NCI-H2107 (cell line): ENCODE measurements around the gene UBE2J2.

Experiments used
- DNase-seq: peaks from one replicate; lab custom pipeline; 2025; lab: John Stamatoyannopoulos, UW

UBE2J2 gene

DNA sequence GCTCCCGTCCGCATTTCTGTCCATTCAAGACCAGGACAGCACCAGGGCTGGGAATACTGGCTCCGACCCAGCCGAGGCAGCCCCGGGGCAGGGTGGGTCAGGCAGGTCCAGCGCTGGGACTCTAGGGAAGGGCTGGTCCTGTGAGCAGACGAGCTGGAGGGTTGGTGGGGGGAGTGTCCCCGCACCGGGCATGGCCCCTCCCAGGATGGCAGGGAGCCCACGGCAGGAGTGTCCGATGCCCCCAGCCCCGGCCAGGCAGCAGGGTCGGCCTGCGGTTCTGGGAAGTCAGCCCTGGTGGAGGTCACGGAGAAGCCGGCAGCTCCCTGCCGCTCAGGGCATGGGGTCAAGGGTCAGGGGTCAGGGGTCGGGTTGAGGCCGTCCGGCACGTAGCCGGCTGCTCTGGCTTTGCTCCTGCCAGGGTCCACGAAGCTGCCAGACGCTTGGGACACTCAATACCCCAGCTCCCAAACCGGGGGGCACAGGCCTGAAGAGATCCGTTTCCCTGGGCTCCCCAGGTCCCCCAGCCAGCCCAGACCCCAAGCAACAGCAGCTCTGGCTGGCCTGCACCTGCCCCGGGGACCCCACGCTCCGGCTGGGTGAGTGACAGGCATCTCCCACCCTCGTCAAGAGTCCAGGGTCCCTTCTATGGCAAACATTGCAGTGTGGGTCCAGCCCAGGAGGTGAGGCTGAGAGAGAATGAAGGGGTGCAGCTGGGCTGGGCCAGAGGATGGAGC, 33.9 kb downstream of the UBE2J2 start:
- DNase-seq, result no peak

DNA sequence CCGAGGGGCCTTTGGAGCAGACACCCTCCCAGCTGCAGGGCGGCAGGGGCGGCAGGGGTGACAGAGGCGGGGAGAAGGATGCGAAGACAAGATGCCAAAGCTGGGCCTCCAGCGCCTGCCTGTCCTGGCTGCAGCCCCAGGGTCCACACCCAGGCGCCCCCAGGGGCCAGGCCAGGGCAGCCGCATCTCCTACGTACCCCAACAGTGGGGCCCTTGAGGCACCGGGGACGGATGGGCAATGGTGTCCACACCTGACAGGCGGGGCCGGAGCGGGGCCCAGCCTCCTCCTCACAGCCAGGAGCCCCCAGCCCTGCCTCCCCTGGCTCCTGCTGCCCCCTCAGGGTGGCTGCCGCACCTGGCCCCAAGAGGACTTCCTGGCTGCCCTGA, 34.4 kb downstream of the UBE2J2 start:
- DNase-seq, result no peak

DNA sequence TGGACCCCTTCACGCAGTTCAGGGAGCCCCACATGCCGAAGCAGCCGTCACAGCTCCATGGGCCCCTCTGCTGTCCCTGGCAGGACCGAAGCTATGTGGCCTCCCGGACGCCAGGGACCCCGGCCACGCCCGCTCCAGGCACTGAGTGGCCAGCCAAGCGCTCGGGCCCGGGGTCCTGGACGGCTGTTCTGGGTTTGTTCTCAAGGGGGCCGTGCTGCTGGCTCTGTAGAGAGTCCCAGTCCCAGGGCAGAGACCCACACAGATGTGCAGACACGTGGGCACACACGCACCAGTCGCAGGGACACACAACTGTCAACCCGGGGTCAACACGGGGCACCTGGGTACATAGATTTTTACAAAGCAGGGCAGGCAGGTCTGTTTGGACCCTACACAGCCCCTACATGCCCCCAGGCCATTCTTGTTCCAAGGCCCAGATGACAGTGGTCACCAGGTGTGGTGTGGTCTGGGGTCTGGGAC, 34.9 kb downstream of the UBE2J2 start:
- DNase-seq, result no peak

DNA sequence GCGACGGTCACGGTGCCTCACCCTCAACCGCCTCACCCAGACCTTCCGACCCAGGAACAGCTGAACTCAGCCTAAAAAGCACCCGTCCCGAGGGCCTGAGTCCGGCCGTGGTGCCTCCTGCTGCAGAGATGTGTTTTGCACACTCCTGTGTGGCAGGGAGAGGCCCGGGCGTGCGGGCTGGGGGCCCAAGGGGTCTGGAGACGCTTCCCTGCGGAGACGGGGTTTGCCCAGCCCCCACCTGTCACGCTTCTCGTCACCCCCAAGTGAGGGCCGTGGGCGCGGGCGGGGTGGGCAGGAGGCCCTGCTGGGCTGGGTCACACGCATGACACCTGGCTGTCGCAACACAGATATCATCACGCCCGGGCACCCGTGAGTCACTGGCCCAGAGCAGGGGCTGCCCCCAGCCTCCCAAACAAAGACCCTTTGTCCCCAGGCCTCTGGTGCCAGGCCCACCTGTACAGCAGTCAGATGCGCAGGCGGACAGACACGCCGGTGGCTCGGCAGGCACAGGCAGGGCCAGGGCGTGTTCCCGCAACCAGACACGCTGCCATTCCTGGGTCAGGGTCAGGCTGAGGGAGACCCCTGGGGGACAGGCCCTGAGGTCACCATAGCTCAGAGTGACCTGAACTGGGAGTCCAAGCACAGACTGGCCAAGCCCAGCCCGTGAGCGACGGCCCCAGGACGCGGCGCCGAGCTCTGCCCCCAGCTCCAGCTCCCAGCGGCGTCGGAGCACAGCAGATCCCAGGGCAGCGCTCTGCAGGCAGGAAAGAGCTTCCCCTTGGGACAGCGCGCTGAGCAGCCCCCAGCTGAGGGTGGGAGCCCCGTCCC, 35.6 kb downstream of the UBE2J2 start:
- DNase-seq, result no peak

DNA sequence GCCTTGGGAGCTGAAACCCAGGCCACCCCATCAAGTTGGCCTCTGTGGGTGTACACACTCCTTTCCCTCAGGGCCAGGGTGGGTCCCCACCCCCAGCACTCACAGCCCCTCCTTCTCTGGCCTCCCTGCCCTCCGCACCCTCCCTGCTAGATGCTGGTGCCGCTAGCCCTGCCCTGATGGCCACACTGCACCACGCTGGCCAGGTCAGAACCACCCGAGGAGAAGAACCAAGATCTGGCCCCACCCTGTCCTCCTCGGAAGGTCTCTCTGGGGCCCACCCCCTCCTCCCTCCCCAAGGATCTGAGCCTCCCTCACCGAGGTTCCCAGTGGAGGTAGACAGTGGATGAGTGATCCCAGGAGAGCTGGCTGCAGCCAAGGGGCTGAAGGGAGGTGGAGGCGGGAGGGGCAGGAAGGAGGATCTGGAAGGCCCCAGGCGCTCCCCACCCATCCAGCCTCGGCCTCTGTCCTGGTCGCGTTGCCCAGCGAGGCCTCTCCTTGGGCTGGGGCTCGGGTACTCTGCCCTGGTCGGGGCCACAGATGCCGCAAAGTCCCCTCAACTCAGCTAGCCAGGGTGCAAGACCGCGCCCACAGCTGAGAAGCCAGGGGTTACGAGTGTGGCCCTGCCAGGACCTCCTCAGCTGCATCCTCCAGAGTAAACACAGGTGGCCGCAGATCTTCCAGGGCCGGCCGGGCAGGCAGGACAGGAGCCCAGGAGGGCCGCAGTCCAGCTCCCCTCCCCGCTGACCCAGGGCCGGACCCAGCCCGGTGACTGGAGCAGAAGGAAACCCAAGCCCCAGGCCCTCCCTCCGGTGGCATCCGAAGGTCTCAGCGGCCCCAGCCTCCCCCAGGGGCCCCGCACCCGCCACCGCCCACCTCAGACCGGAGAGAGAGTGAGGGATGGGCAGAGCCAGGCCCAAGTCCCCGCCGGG, 36.4 kb downstream of the UBE2J2 start:
- DNase-seq, result no peak

DNA sequence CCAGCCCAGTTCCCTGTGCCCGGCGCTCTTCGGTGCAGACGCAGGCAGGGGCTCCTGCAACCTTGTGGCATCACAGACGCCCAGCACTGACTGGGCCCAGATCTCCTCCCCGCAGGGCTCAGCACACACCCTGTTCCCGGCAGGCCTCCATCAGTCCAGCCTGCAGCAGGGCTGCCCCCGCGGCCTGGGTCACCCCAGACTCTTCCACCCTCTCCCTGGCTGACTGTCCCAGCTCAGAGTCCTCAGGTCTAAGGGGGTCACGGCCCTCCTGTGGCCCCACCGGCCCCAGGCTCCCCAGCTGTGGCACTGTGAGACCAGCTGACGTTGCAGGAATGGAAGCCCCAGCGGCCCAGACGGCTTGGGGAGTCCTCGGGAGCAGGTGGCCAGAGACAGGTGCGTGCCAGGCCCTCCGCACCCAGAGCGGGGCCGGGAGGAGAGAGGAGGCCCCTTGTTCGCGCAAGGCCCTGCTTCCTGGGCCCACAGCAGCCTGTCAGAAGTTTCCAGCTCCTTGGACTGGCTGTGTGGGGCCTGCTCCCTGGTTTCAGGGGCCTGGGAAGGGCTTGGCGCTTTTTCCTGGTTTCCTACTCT, 37.4 kb downstream of the UBE2J2 start:
- DNase-seq, result no peak

DNA sequence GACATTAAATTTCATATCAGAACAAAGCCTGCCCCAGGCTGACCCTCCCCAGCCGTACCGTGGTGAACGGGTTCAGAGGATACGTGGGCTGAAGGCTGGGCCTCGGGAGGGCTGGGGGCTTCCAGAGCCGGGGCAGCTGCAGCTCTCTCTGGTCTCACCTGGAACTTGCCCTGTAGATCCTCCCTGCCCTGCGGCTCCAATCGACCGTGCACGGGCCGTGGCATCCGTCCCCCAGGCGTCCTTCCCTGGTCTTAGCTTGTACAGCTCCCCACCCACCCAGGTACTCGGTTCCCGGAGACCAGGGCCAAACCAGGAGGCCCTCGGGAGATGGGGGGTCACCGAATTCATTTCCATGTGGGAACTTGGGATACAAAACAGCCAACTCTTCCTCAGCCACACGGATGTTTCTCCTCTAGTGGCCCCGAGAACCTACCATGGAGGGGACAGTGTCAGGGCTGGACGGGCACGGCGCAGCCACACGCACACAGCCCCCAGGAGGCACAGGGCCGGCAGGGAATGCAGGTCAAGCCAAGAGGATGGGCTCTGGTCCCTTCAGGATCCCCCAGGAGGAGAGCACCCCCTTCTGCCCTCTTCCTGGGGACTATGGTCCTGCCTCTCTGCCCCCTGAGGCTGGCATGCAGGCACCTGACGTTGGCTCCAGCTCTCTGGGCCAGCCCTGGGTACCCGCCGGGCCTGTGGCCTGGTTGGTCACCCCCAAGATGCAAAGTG, 38.5 kb downstream of the UBE2J2 start:
- DNase-seq, result no peak

DNA sequence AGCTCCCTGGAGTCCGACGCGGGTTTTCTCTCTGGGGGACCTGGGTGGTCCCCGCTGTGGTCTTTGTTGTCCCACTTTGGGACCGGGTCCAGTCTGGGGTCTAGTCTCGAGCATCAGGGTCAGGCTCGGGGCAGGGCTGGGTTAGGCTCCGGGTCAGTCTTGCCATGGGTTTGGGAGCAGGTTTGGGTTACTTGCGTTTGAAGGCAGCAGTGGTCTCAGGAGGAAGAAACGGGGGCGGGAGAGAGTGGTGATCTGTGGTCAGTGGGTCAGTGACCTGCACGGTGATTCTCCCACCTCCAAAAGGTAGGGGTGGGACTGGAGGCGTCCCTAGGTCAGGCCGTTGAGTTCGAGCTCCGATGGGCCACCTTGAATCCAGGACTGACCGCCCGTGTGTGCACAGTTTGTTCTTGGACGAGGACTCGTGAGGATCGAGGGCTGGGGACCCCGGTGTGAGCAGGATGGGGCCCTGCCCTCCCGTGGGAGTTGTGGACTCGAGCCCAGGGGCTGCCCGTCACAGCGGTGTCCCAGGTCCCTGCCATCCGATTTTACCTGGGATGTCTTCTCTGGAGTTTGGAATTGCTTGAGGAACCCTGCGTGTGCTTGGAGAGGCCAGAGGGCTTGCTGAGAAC, 39.4 kb downstream of the UBE2J2 start:
- no peak for DNase-seq

DNA sequence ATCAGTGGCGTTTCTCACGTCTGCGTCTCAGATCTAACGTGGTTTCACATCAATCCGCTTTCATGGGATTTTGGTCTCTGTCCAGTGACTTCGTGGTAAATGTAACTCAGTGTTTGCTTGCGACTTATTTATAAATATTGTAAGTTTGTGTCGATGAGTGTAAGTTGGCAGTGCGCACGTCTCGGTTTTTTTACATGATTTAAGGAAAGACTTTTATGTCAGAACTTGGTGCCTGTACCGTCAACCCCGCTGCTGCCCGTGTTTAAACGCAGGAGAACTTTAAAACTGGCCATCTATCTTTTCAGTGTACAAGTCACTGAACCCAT, 40.1 kb downstream of the UBE2J2 start:
- DNase-seq, result no peak

DNA sequence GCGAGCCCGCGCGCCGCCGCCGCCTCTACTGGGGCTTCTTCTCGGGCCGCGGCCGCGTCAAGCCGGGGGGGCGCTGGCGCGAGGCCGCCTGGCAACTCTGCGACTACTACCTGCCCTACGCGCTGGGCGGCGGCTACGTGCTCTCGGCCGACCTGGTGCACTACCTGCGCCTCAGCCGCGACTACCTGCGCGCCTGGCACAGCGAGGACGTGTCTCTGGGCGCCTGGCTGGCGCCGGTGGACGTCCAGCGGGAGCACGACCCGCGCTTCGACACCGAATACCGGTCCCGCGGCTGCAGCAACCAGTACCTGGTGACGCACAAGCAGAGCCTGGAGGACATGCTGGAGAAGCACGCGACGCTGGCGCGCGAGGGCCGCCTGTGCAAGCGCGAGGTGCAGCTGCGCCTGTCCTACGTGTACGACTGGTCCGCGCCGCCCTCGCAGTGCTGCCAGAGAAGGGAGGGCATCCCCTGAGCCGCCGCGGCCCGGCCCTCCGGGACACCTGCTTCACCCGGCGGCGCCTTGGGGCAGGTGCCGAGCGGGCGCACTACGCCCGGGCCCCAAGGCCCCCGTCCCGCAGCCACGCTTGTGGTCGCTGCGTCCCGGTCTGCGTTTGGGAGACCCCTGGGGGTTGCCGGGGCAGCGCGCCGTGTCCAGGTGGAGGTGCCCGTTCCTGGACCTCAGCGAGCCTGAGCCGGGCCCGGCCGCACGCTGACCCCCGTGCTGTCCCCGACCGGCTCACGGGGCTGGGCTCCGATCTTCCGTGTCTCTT, 40.7 kb downstream of the UBE2J2 start:
- no peak for DNase-seq

DNA sequence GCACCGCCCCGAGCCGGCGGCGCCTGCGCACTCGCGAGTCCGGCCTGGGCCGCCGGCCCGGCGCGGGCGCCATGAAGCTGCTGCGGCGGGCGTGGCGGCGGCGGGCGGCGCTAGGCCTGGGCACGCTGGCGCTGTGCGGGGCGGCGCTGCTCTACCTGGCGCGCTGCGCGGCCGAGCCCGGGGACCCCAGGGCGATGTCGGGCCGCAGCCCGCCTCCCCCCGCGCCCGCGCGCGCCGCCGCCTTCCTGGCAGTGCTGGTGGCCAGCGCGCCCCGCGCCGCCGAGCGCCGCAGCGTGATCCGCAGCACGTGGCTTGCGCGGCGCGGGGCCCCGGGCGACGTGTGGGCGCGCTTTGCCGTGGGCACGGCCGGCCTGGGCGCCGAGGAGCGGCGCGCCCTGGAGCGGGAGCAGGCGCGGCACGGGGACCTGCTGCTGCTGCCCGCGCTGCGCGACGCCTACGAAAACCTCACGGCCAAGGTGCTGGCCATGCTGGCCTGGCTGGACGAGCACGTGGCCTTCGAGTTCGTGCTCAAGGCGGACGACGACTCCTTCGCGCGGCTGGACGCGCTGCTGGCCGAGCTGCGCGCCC, 41.4 kb downstream of the UBE2J2 start, which contains the start of gene B3GALT6:
Gene B3GALT6, plus strand, starts transcription at position 30 of the 588 bp plus-strand sequence. Its CDS starts 42 bp downstream, at position 72.
- no peak for DNase-seq

DNA sequence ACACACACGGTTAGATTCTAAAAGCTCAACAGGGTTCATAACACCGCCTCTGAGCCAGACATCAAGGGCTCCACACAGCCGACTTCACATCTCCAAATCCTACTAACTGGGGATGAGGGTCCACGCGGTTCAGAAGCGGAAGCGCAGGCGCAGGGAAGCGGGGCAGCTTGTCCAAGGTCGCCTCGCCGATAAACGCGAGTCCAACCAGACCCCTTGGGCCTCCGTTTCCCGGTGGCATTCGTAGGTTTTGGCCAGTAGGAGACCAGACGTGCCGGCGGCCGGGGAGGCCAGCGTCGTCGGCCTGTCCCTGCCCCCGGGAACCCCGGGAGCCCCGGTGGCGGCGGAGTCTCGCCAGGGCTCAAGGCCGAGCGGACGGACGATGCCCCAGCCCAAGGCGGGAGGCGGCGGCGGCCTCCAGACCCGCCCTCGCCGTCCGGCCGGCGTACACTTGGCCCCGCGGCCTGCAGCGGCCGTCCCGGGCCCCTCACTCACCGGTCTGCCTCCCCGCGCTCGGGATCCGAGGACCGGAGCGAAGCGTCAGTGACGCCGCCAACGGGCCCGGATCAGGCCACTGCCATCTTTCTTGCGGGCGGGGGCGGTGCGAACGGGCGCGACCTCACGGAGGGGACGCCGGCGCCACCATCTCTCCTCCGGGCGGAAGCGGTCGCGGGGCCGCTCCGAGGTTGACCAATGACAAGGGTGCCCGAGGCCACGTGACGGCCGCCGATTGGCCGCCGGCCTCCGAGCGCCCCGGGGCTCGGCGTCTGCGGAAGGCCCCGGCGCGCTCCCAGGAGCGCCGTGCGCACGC, 42.0 kb downstream of the UBE2J2 start, which contains the start of gene SDF4:
Gene SDF4, minus strand, starts transcription at position 602 of the 808 bp plus-strand sequence. CDS start 3,229 bp downstream, outside the sequence.
- peak; percentile 40 for DNase-seq

DNA sequence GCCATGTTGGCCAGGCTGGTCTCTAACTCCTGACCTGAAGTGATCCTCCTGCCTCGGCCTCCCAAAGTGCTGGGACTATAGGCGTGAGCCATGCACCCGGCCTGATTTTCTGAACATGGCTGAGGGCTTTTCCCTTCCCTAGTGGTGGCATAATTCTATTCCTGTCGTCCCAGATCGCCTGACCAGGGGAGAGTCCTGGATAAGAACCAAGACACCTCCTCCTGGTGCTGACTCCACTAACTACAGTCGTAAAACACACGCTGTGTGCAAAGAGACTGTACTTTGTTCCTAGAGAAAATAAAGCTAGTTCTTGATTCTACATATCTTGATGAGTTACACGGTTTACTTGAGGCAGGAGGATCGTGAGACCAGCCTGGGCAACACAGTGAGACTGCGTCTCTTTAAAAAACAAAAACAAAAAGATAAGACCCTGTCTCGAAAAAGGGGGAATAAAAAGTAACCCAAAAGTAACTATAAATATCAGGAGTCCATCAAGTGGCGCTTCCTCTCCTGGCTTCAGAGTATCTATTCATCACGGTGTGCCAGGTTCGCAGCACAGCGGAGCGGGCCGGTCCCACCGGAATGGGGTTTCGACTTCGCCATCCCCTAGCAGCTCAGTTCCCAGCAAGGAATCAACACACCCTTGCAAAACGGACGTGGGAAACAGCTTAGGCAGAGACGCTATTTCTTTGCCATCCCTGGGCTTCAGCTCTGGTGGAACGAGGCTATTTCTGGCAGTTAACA, 42.8 kb downstream of the UBE2J2 start:
- DNase-seq, result no peak

DNA sequence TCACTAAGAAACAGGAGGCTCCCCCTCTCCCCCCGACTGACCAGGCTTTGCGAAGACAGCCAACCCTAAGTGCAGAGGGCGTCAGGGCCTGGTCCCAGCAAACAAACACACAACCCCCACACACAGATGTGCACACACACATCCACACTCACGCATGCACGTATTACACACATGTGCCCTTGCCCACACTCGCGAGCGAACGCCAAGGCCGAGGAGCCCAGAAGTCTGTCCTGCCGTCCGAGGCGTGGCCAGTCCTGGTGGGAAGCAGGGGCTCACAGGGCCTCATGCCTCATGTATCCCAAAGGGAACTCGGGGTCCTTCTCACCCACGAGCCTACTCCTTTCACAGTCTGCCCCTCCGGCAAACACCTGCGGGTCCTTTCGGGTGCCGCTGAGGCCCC, 43.9 kb downstream of the UBE2J2 start:
- DNase-seq, result no peak

DNA sequence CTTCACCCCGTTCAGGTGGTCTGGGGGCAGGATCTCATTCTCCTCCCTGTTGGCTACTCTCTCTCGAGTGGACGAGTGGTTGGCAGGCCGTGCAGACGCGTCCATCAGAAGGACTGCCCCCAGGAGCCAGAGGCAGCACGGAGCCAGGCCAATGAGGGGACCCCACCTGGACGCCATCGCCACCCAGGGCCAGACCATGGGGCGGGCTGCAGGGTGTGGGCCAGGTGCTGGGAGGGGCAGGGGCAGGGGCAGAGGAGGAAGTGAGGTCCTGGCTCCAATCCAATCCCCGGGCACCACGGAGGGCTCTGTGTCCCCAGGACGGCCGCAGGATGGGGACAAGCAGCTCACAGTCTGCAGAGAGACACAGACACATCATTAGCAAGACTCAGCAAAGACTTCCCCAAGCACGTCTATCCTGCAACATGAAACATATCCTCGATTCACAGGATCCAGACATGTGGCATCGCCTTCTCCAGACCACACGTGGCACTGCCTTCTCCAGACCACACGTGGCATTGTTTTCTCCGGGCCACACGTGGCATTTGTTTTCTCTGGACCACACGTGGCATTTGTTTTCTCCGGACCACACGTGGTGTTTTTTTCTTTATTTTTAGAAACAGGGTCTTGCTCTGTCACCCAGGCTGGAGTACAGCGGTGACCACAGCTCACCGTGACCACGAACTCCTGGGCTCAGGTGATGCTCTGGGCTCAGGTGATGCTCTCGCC, 44.9 kb downstream of the UBE2J2 start:
- DNase-seq, result no peak

DNA sequence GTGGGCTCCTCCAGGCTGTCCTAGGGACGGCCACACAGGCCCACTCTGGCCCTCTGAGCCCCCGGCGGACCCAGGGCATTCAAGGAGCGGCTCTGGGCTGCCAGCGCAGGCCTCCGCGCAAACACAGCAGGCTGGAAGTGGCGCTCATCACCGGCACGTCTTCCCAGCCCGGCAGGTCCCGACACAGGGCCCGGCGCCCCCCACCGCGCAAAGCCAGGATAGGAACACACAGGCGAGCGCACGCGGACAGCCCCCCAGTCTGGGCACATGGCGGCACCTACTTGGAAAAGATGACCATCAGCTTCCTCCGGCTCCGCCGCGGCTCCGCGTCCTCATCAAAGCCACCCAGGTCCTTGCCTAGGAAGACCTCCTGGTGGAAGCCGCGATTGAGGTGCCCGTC, 45.5 kb downstream of the UBE2J2 start:
- no peak for DNase-seq

DNA sequence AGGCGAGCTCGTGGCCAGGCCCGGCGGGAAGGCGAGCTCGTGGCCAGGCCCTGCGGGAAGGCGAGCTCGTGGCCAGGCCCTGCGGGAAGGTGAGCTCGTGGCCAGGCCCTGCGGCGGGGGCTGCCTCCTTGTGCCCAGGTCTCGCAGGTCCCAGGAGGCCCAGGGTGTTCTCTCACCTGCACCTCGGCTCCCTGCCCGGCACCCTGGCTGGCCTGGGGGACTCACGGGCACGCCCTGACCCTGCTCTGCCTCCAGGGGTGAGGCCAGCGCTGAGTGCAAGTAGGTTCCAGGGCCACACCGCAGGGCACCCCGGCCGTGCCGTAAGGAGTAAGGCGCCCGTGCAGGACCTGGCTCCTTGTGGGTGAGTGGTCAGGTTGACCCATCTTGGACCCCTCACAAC, 46.3 kb downstream of the UBE2J2 start:
- DNase-seq, result no peak
